Measurements from ENCODE around the gene CCL23.

Gene CCL23

DNA sequence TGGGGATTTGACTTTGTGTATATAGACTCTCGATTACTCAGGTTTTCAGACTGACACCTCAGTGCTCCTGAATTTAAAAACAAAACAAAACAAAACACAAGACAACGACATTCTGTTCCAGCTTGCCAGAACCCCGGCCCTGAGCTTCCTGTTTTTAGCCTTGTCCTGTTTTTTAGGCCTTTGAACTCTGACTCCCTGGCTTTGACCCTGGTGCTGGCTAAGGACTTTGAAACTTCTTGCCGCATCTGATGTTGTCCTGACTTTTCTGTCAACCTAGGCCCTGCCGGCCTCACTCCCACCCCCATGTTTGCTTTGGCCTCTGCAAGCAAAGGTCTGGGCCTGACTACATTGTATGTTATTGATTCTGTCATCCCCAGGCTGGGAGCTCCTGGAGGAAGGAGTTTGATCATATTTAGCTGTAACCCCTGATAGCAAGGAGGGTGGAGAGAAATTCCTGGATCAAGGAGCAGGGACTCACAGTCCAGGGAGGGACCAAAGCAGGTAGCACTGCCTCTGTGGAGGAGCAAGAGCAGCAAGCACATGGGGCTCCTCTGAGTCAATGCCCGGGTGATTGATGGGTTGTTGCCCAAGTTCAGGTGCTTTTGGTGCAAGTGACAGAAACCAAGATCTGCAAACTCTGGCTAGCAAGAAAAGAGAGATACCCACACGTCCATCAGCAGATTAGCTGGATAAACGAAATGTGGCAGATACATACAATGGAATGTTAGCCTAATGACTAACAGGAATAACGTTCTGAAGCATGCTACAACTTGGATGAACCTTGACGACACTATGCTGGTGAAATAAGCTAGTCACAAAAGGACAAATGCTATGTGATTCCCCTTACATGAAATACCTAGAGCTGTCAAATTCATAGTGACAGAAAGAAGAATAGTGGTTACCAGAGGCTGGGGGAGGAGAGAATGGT, 44.2 kb downstream of the CCL23 start:
- DNase-seq (ENCODE audit: low read depth) = no peak
- no peak overlapping the region for H3K4me3 ChIP-seq (ENCODE audit: low read depth, low read length)

DNA sequence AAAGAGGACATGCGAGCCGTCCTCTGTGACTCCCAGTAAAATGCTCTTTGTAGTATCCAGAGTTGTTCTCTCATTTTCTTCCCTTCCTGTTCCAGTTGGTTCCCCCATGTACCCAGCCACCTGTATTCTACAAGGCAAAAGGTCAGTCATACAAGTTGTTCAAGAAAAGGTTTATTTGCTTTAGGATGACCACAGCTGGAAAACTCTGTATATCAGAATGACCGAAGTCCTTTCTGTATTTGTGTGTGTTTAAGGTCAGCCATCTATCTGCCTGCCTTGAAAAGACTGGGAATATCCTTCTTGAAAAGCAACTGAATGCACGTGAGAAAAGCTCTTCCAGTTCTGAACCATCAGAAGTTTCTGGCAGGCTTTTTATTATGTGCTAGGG, 44.8 kb downstream of the CCL23 start:
- H3K4me3 ChIP-seq (ENCODE audit: low read depth, low read length) = no peak overlapping the region
- no peak for DNase-seq (ENCODE audit: low read depth)

DNA sequence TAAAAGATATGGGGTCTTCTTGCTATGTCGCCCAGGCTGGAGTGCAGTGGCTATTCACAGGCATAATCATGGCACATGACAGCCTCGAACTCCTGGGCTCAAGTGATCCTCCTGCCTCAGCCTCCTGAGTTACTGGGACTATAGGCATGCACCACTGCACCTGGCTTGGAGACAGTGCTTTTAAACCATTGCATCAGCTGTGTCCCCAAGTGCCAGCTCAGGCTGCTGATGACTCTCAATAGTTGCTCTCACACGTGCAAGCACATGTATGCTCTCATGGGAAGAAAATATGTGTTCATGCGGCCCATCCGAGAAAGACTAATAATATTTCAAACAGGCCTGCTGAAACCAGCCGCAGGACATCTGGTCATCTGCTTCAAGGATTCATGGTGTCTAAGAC, 45.2 kb downstream of the CCL23 start:
- no peak overlapping the region for H3K4me3 ChIP-seq (ENCODE audit: low read depth, low read length)
- no peak for DNase-seq (ENCODE audit: low read depth)

DNA sequence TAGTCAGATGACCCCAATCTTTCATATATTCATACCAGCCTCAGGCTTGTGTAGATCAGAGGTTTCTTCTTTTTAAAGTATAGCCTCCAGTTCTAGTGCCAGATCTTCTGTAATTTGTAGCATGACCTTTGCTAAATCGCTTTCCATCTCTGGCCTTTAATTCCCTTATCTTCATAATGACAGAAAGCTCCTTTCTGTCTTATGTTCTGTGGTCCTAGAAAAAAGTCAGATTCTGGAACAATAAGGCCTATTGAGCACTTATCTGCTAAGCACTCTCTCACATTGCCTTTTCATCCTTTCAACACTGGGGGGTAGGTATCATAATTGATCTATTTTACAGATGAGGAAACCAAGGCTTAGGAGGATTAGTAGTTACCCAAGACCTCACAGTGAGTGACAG, 45.7 kb downstream of the CCL23 start:
- no peak overlapping the region for H3K4me3 ChIP-seq (ENCODE audit: low read depth, low read length)
- no peak for DNase-seq (ENCODE audit: low read depth)

DNA sequence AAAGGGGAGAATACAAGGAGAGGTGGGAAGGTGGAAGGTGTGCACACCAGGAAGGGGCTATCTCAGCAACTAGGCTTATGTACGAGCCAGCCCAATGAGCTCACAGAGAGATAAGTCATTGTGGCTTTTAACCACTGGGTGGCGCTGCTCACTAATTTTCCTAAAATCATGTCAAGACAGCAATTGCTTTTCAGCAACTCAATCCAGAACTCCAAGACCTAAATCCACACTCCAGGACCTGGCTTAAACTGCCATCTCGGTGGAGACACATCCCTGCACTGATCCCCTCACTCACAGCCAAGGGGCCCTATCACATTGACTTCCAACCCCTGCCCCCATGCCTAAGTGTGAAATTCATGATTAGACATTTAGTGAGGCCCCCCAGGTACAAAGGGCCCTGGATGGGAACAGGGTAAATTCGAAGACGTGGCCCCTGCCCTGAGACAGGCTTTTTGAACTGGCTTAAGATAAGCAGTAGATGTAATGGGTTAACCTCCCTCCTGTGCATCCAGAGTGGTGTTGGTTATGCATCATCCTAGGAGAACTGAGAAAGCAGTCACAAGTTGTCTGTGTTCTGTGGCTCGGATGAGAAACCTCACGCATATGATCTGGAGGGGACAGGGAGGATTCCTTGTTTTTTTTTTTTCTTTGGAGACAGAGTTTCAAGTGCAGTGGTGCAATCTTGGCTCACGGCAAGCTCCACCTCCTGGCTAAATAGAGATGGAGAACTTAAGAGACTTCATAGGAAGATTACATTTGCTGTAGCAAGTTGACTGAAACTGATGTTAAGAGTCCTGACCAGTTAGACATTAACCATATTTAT, 48.0 kb downstream of the CCL23 start:
- DNase-seq (ENCODE audit: low read depth) = peak; percentile 18
- H3K4me3 ChIP-seq (ENCODE audit: low read depth, low read length) = no peak overlapping the region

DNA sequence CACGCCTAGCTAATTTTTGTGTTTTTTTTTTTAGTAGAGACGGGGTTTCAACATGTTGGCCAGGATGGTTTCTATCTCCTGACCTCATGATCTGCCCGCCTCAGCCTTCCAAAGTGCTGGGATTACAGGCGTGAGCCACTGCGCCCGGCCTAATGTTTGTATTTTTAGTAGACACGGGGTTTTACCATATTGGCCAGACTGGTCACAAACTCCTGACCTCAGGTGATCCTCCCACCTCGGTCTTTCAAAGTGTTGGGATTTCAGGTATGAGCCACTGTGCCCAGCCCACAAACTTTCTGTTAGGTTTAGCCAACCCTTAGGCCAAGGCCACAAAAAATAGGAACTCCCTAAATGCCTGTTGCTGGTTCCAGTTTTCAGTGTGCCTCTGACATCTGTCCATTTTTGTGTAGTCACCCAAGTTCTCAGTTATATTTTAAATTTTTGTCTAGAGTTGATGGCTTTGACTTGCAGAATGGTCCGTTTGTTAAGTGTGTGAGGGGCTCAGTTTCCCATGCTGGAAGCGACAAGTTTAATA, 49.2 kb downstream of the CCL23 start:
- no peak for DNase-seq (ENCODE audit: low read depth)
- no peak overlapping the region for H3K4me3 ChIP-seq (ENCODE audit: low read depth, low read length)

DNA sequence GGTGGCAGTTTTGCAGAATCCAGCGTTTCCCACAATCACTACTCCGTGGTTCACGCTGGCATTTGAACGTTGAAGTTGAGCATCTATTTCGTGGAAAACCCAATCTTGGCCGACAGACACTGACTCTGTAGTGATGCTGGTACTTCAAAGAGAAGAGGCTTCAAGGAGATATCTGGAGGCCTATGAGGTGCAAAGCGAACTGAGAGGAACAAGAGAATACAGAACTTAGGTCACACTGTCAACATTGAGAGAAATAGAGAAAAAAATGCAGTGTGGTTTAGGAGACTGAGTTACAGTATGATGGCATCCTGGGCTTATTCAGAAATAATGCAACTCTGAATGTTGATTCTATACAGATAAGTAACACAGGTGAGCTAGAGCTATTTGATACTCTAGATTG, 52.5 kb downstream of the CCL23 start:
- no peak for DNase-seq (ENCODE audit: low read depth)
- H3K4me3 ChIP-seq (ENCODE audit: low read depth, low read length) = no peak overlapping the region

DNA sequence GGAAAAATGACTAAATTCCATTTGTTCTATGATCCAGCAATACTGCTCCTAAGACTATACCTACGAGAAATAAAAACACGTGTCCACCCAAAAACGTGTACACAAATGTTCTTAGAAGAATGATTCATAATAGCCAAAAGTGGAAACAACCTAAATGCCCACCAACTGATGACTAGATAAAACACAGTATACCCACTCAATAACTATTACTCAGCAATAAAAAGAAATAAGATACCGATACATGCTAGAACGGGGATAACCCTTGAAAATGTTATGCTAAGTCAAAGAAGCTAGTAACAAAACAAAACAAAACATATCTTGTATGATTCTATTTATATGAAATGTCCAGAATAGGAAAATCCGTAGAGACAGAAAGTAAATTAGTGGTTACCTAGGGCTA, 54.1 kb downstream of the CCL23 start:
- H3K4me3 ChIP-seq (ENCODE audit: low read depth, low read length) = no peak overlapping the region
- no peak for DNase-seq (ENCODE audit: low read depth)

Measured in skeletal muscle cell (primary cell).